Measurements from ENCODE around the gene NYAP2.
A peak's percentile ranks its signal among the peaks of the same experiment; 100 is the strongest.

NYAP2 gene

GRCh38 chr2:225620227-225620626 lies 220.7 kb downstream of the NYAP2 start:
- DNase-seq (ENCODE audit: low read depth in 2 of 2) = no peak

GRCh38 chr2:225630824-225631533 lies 231.5 kb downstream of the NYAP2 start:
- DNase-seq (ENCODE audit: low read depth in 2 of 2) = no peak

- no peak for DNase-seq (ENCODE audit: low read depth in 2 of 2)
Measured at GRCh38 chr2:225632351-225632750, 232.8 kb downstream of the NYAP2 start.

GRCh38 chr2:225636558-225636957 lies 237.0 kb downstream of the NYAP2 start:
- DNase-seq (ENCODE audit: low read depth in 2 of 2) = no peak

GRCh38 chr2:225637259-225637658 lies 237.7 kb downstream of the NYAP2 start:
- DNase-seq (ENCODE audit: low read depth in 2 of 2) = no peak

GRCh38 chr2:225640550-225640949 lies 241.0 kb downstream of the NYAP2 start:
- no peak for DNase-seq (ENCODE audit: low read depth in 2 of 2)

GRCh38 chr2:225649274-225649673 lies 249.8 kb downstream of the NYAP2 start:
- no peak for DNase-seq (ENCODE audit: low read depth in 2 of 2)

GRCh38 chr2:225650041-225650440 lies 250.5 kb downstream of the NYAP2 start:
- DNase-seq (ENCODE audit: low read depth in 2 of 2) = no peak

GRCh38 chr2:225660262-225661131 lies 261.0 kb downstream of the NYAP2 start:
- peak; percentile 34 to 35 for DNase-seq (ENCODE audit: low read depth in 2 of 2)

GRCh38 chr2:225662101-225662500 lies 262.6 kb downstream of the NYAP2 start:
- DNase-seq (ENCODE audit: low read depth in 2 of 2) = no peak

GRCh38 chr2:225667445-225667844 lies 267.9 kb downstream of the NYAP2 start:
- no peak for DNase-seq (ENCODE audit: low read depth in 2 of 2)

GRCh38 chr2:225668606-225669266 lies 269.2 kb downstream of the NYAP2 start:
- DNase-seq (ENCODE audit: low read depth in 2 of 2) = no peak

GRCh38 chr2:225670111-225670974 lies 270.8 kb downstream of the NYAP2 start:
- no peak for DNase-seq (ENCODE audit: low read depth in 2 of 2)

GRCh38 chr2:225678792-225679191 lies 279.3 kb downstream of the NYAP2 start:
- no peak for DNase-seq (ENCODE audit: low read depth in 2 of 2)

GRCh38 chr2:225683258-225683657 lies 283.7 kb downstream of the NYAP2 start:
- no peak for DNase-seq (ENCODE audit: low read depth in 2 of 2)

- DNase-seq (ENCODE audit: low read depth in 2 of 2) = no peak
Measured at GRCh38 chr2:225690153-225690552, 290.6 kb downstream of the NYAP2 start.

GRCh38 chr2:225691711-225692110 lies 292.2 kb downstream of the NYAP2 start:
- no peak for DNase-seq (ENCODE audit: low read depth in 2 of 2)

- no peak for DNase-seq (ENCODE audit: low read depth in 2 of 2)
Measured at GRCh38 chr2:225693259-225693658, 293.7 kb downstream of the NYAP2 start.

GRCh38 chr2:225694664-225695063 lies 295.2 kb downstream of the NYAP2 start:
- no peak for DNase-seq (ENCODE audit: low read depth in 2 of 2)

- no peak for DNase-seq (ENCODE audit: low read depth in 2 of 2)
Measured at GRCh38 chr2:225697936-225698335, 298.4 kb downstream of the NYAP2 start.

Measured in stimulated activated CD8-positive, alpha-beta memory T cell treated with anti-CD3 and anti-CD28 coated beads, Interleukin-15, amount 100 ng/mL, for 48 hours (primary cell).